ENCODE results near the gene TNFRSF21.

TNFRSF21 gene

GRCh38 chr6:47195011-47195650 lies 114.6 kb downstream of the TNFRSF21 start:
- no peak overlapping the region for H3K4me3 ChIP-seq (ENCODE audit: low read depth, low read length)
- no peak for DNase-seq (ENCODE audit: low read depth, low spot score)
- in situ Hi-C loops (cut with HindIII; ENCODE audit: low sequenced_read_pairs): no loop called here
- no peak for TF ChIP-seq CTCF (IDR thresholded peaks at IDR 0.05; ENCODE audit: low read depth, low read length)

DNA sequence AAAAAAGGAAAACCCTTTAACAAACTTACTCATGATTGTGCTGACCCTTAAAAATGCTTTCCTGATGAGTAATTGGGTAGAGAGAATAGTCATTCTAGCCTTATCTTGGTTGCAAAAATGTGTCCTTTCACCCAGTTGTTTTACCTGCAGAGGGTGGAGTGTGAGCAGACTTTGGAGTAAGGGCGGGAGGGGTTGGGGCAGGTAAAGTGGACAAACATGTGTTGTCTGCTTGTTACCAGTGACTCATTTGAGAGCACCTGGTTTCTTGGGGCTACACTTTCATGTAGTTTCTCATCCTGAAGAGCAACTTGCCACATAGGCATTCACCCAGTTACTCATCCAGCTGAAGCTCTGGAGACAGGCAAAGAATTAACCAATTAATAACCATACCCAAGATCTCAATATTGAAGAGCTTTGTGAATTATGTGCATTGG lies 121.1 kb downstream of the TNFRSF21 start:
- peak; percentile 68 for DNase-seq (ENCODE audit: low read depth, low spot score)
- in situ Hi-C loops (cut with HindIII; ENCODE audit: low sequenced_read_pairs): no loop called here
- H3K4me3 ChIP-seq (ENCODE audit: low read depth, low read length): no peak overlapping the region
- no peak for TF ChIP-seq CTCF (IDR thresholded peaks at IDR 0.05; ENCODE audit: low read depth, low read length)

DNA sequence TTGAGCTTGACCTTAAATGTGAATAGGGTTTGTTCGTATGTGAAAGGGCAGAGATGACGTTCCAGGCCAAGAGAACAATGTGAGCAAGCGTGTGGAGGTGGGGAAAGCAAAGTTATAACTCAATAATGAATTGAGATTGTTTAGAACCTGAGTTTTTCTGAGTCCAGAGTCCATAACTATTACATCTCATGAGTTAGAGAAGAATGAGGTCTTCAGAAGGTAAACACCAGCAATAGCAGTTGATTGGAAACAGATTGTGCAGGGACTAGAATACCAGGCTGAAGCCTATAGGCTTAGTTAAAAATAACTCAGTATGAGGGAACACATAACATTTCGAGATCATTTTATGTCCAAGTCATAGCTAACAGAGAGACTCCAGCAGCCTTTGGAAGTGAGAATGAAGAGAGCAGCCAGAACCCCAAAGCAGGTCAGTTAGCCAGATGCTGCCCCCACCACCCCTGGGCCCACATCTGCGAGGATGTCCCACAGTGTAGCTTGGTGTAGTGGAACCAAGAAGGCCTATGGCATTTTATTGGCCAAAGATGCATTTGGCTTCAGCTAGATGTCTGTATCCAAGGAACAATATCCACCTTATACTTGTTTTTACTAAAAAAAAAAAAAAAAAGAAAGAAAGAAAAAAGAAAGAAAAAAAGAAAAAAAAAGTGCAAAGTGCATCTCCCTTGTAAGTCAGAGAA lies 121.7 kb downstream of the TNFRSF21 start:
- H3K4me3 ChIP-seq (ENCODE audit: low read depth, low read length): no peak overlapping the region
- in situ Hi-C loops (cut with HindIII; ENCODE audit: low sequenced_read_pairs): no loop called here
- TF ChIP-seq CTCF (IDR thresholded peaks at IDR 0.05; ENCODE audit: low read depth, low read length): no peak
- peak; percentile 45 for DNase-seq (ENCODE audit: low read depth, low spot score)

- no peak for DNase-seq (ENCODE audit: low read depth, low spot score)
- H3K4me3 ChIP-seq (ENCODE audit: low read depth, low read length): no peak overlapping the region
- no peak for TF ChIP-seq CTCF (IDR thresholded peaks at IDR 0.05; ENCODE audit: low read depth, low read length)
- in situ Hi-C loops (cut with HindIII; ENCODE audit: low sequenced_read_pairs): no loop called here
Observed at GRCh38 chr6:47187113-47187512, 122.6 kb downstream of the TNFRSF21 start.

- no peak for TF ChIP-seq CTCF (IDR thresholded peaks at IDR 0.05; ENCODE audit: low read depth, low read length)
- no peak overlapping the region for H3K4me3 ChIP-seq (ENCODE audit: low read depth, low read length)
- in situ Hi-C loops (cut with HindIII; ENCODE audit: low sequenced_read_pairs): no loop called here
- DNase-seq (ENCODE audit: low read depth, low spot score): no peak
Observed at GRCh38 chr6:47182291-47182957, 127.3 kb downstream of the TNFRSF21 start.

DNA sequence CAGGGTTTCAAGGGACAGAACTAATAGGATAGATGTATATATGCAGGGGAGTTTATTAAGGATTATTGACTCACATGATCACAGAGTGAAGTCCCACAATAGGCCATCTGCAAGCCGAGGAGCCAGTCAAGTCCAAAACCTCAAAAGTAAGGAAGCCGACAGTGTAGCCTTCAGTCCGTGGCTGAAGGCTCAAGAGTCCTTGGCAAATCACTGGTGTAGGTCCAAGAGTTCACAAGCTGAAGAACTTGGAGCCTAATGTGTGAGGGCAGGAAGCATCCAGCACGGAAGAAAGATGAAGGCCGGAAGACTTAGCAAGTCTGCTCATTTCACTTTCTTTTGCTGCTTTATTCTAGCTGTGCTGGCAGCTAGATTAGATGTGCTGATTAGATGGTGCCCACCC lies 128.0 kb downstream of the TNFRSF21 start:
- no peak overlapping the region for H3K4me3 ChIP-seq (ENCODE audit: low read depth, low read length)
- no peak for TF ChIP-seq CTCF (IDR thresholded peaks at IDR 0.05; ENCODE audit: low read depth, low read length)
- in situ Hi-C loops (cut with HindIII; ENCODE audit: low sequenced_read_pairs): no loop called here
- no peak for DNase-seq (ENCODE audit: low read depth, low spot score)

All from astrocyte of the spinal cord (primary cell).